EL (cell line): ENCODE results near the gene ENDOD1.
"Not testable (repeated sequence)": the region's sequence is repeated elsewhere in the genome, so short reads cannot be mapped to it uniquely, and the experiment has no call there.

Experiments used
- DNase-seq: peaks from one replicate; pipeline ENCODE4 v3.0.0-alpha.2; 2016

ENDOD1 gene, protein sequence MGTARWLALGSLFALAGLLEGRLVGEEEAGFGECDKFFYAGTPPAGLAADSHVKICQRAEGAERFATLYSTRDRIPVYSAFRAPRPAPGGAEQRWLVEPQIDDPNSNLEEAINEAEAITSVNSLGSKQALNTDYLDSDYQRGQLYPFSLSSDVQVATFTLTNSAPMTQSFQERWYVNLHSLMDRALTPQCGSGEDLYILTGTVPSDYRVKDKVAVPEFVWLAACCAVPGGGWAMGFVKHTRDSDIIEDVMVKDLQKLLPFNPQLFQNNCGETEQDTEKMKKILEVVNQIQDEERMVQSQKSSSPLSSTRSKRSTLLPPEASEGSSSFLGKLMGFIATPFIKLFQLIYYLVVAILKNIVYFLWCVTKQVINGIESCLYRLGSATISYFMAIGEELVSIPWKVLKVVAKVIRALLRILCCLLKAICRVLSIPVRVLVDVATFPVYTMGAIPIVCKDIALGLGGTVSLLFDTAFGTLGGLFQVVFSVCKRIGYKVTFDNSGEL

DNA sequence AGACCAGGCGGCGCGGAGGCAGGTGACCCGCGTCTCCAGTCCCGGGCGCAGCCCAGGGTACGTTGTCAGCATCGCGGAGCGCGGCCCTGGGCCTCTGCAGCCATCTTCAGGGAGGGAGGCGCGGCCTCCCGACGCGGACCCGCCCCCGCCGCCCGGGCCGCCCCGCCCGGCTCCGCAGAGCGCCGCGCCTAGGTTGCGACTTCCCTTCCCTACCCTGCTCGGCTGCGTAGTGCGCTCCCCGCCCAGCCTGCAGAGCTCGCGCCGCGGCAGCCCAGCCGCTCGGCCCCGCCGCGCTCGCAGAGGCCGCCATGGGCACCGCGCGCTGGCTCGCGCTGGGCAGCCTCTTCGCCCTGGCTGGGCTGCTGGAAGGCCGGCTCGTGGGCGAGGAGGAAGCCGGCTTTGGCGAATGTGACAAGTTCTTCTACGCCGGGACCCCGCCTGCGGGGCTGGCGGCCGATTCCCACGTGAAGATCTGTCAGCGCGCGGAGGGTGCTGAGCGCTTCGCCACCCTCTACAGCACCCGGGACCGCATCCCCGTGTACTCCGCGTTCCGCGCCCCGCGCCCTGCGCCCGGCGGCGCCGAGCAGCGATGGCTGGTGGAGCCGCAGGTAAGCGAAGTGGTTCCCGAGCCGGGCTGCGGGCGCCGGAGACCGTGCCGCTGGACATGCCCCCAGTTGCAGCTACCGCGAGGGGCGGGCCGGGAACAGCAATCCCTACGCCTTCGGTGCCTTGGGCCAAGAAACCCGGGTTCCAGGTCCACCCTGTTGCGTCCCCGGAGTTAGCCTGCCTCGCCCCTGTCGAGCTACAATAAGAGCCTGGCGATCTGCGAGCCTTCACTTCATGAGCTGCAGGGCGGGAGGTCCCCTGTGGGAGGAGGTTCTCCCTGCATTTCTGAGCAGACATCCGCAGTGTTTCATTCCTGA, at the start of gene ENDOD1:
Gene ENDOD1 (plus strand): TSS at position 227 of the 923 bp plus-strand sequence. CDS start 82 bp downstream, at position 309.
- DNase-seq = peak; percentile 86

DNA sequence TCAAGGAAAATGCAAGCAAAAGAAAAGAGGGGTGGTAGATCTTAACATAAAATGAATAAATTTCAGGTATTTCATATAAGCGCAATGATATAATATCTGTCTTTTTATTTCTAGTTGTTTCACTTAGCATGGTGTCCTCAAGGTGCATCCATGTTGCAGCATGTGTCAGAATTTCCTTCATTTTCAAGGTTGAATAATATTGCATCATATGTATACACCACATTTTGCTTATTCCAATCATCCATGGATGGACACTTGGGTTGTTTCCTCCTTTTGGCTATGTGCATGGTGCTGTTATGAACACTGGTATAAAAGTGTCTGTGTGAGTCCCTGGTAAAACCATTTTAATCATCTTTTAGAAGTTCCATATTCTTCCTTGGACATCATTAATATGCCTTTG, 47.4 kb upstream of the ENDOD1 start:
- no peak for DNase-seq

DNA sequence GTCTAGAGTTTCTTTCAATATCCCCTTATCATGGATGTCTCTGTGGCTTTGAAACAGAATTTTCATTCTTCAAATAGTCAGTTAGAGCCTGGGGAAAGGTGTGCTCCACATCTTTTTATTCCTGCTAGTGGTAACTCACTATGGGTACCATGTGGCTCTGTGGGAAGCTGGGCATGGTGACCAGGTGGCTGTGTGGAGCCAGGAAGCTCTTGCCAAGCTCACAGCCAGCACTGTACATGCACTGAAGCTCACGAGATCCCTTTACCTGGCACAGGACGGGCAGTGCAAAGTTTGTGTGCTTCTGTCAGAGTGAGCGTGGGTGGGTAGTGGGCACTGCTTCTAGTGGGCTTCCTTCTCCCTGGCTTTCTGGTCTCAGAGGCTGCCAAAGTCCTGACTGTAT, 46.7 kb upstream of the ENDOD1 start:
- no peak for DNase-seq

DNA sequence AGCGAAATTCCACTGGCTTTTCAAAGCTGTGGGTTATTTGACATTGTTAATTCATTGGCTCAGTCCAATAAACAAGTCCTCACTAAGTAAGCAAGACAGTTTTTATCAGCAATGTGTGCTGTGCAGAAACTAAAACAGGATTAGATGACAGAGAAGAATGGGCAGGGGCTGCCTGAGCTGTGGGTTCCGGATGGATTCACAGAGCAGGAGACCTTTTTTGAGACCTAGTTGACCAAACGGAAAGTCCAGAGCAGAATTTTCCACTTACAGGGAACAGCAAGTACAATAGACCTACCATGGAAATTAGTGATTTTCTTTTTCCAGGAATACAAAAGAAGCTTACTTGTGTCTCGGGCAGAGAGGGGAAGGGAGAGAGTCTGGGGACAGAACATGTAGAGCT, 45.6 kb upstream of the ENDOD1 start:
- no peak for DNase-seq

DNA sequence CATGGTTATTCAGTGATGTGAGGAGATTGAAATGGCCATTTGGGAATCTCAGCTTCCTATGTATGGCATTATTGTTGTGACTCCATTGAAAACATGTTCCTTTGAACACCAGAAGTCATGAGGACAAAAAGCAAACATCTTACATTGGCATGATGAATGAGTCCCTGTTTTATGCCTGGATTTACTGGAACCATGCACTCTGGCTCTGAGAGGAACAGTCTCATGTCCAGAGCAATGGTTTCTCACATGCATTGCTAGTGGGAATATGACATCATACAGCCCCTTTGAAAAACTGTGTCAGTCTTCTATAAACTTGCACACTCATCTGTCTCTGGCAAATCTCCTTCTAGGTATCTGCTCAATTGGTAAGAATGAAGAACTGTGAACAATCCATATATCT, 43.8 kb upstream of the ENDOD1 start:
- no peak for DNase-seq

DNA sequence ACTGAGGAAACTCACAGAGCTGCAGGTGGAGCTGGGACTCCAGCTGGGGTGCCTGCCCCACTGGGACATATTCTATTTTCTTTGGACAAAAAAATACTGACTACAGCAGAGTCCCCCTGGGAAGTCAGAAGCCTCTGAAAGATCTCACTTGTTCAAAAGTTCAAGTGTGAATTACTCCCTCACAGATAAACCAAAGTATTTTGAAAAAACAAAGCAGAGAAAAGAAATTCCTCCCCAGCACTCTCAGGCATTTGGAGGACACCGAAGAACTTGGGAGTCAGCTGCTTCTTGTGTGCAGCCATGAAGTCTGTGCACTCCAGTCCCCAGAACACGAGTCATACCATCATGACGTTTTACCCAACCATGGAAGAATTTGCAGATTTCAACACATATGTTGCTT, 40.5 kb upstream of the ENDOD1 start, which contains the start of gene KDM4F:
Gene KDM4F (plus strand): TSS at position 301 of the 400 bp plus-strand sequence.
- DNase-seq = not testable (repeated sequence)

DNA sequence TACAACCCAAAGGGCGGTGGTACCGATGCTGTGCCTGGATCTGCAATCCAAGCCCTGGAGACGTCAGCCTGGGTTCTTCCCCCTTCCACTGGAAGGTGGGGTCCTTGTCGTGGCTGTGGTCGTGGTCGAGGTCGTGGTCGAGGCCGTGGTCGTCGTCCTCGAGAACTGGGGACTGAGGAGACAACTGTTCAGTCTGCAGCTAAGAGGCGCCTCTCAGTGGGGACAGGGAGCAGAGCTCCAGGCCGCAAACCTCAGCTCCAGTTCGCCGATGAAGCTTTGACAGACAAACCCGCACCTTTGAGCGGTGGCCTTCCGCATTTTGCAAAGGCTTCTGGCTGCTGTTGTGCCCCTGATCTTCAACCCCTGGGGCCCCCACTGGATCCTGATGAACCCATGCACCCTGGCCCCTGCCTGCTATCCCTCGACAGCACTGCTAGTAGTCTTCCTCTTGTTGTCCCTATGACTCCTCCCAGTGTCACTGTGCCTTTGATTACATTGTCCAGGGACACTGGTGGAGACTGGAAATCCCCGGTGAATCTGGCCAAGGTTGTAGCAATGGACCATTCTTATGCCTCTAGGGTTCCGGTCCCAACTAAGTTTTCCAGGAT, 38.9 kb upstream of the ENDOD1 start:
- no peak for DNase-seq

DNA sequence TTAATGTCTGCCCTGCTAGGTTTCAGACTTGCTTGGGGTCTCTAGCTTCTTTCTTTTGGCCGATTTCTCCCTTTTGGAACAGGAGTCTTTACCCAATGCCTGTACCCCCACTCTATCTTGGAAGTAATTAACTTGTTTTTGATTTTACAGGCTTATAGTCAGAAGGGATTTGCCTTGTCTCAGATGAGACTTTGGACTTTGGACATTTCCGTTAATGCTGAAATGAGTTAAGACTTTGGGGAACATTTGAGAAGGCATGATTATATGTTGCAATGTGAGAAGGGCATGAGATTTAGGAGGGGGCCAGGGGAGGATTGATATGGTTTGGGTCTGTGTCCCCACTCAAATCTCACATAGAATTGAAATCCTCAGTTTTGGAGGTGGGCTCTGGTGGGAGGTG, 35.3 kb upstream of the ENDOD1 start:
- no peak for DNase-seq

DNA sequence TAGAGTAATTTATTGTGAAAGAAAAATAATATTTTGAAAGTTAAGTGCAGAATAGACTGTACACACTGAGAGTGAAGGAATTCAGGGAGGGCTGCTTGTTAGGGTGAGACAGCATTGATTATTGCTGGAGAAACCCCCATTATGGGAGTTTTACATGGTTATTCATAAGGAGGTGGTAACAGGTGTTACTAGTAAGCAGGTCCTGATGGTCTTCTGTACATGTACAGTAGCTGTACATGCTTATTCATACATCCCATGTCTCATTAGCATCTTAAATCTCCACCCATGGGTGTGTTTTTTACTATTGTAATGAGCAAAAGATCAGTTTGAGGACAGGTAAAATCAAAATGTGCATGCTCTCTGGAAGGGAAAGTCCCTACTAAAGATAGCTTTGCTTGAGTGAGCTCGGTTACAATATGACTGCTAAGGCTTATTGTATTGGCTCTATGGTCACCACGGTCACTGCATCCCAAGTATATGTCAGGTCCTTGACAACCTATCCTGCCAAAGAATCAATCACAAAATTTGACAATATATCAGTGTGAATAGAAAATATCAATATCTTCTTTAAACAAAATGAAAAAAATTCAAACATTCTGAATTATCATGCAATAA, 34.3 kb upstream of the ENDOD1 start:
- DNase-seq = no peak

DNA sequence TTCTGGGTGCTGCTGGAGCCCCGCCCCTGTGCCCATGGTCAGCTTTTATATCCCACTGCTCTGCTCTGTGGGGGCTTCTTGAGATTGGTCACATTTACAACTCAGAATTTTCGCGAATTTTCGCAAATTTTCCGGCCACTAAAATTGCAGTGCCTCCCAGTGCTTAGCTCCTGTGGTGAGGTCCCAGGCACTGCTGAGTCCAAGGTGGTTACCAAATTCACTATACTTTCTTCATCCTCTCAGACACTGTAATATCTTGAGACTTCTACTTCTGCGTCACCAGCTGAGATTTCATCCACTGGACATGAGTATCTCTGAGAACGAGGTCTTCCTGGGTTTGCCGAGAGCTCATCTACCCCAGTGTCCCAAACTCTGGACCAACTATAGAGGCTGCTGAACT, 31.7 kb upstream of the ENDOD1 start:
- DNase-seq = no peak

DNA sequence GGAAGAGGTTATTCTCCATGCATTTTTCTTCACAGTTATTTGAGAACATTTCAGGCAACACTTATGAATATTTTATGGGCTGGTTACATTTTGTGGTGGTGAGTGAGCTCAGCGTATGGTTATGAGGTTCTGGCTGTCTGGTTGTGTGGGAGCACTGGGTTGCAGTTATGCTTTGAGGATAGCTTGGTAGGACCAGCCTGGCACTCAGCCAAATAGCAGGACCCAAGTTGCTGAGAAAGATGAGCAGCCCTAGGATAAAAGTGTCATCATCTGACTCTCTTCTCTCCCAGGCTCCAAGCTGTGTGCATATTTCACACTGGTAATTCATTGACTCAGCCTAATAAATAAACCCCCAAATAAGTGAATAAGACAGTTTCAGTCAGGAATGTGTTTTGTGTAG, 31.0 kb upstream of the ENDOD1 start:
- DNase-seq = no peak

DNA sequence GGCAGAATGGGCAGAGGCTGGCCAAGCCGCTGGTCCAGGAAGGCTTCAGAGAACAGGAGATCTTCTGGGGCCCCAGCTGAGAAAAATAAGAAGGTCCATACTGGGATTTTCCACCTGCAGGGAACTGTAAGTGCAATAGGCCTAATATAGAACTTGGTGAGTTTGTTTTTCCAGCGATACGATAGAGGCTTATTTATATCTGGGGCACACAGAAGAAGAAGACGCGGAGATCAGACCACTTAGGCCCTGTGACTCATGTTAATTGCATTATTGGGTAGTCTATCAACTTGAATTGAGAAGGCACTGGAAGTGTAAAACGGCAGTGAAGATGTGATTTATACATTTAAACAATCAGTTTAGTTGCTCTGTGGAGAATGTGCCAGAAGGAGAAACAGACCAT, 30.6 kb upstream of the ENDOD1 start:
- no peak for DNase-seq

DNA sequence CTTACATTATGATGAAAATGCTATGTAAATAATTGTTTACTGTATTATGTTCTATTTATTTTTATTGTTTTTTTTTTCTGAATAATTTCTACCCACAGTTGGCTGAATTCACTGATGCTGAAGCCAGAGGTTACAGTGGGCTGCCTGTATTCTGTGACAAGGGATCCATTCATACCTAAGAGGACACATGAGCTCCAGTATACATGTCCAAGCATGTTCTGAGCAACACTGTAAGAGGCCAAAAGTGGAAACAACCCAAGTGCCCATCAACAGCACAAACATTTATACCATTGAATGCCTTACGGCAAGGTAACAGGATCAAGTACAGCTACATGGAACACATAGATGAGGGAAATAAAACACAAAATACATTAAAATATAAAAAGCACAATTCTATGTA, 24.3 kb upstream of the ENDOD1 start:
- DNase-seq = no peak

DNA sequence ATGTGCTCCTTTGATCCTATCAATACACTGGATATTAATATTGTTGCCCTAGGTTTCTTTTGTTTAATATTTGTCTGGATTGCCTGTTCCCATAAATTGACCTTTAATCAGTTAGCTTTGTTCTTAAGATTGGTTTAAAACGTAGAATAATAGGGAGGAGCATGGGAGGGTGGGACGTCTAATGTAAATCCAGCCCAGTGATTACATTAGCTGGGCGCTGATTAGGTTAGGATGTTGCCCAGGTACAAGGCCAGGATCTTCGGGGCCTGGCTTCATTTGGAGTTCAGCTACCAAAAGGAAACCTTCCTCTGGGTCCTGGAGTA, 23.0 kb upstream of the ENDOD1 start, which contains the start of gene SRSF8:
Gene SRSF8 (plus strand): TSS at position 204 of the 323 bp plus-strand sequence. CDS start 308 bp downstream, outside the sequence.
- no peak for DNase-seq

DNA sequence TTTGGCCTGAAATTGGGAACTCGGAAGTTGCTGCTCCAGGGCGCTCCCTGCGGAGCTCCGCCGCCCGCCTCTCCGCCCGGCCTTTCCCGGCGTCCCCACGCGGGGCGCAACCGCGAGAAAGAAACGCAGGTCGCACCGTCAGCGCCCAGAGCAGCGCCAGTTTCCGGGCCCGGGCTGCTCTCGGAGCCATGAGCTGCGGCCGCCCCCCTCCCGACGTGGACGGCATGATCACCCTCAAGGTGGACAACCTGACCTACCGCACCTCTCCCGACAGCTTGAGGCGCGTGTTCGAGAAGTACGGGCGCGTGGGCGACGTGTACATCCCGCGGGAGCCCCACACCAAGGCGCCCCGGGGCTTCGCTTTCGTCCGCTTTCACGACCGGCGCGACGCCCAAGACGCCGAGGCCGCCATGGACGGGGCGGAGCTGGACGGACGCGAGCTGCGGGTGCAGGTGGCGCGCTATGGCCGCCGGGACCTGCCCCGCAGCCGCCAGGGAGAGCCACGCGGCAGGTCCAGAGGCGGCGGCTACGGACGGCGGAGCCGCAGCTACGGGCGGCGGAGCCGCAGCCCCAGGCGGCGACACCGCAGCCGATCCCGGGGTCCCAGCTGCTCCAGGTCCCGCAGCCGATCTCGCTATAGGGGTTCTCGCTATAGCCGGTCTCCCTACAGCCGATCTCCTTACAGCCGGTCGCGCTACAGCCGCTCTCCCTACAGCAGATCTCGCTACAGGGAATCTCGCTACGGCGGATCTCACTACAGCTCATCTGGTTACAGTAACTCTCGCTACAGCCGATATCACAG, 22.4 kb upstream of the ENDOD1 start:
- peak; percentile 78 for DNase-seq

DNA sequence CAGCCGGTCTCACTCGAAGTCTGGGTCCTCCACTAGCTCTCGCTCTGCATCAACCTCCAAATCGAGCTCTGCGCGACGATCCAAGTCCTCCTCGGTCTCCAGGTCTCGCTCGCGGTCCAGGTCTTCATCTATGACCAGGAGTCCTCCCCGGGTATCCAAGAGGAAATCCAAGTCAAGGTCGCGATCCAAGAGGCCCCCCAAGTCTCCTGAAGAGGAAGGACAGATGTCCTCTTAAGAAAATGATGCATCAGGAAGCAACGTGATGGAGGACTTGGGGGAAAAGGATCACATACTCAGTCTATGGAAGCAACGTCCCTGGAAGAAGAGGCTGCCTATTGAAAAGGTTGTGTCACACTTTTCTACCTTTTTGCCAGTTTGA, 21.8 kb upstream of the ENDOD1 start:
- DNase-seq = no peak

DNA sequence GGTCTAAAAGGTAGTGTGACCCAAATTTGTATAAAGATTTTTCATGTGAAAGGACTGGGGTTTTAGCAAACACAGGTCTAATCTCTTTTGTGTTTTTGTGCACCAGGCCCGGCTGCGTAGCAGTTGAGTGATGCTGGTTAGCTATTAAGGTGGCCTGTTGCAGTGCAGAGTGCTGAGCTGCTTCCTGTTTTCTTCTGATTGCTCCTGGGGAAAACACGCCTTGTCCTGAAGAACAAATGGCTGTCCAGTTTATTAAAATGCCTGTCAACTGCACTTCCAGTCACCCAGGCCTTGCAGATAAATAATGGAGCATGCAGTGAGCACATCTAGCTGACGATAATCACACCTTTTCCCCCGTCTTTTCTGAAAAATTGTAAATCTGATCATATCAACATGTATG, 21.1 kb upstream of the ENDOD1 start:
- DNase-seq = peak; percentile 92

DNA sequence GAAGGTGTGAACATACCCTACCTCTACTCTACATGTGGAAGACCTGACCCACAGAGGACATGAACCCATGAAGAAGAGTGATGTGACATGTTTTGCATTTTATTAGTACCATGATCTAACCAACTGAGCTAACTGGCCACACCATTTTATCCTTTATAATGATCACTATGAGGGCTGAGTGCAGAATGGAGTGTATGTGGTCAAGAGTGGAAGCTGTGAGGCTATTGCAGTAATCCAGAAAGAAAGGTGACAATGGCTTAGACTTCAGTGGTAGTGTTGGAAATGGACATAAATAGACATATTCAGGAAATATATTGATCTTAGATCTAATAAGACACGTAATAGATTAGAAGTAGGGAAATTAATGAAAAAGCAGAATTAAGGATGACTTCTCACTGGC, 19.2 kb upstream of the ENDOD1 start:
- no peak for DNase-seq

DNA sequence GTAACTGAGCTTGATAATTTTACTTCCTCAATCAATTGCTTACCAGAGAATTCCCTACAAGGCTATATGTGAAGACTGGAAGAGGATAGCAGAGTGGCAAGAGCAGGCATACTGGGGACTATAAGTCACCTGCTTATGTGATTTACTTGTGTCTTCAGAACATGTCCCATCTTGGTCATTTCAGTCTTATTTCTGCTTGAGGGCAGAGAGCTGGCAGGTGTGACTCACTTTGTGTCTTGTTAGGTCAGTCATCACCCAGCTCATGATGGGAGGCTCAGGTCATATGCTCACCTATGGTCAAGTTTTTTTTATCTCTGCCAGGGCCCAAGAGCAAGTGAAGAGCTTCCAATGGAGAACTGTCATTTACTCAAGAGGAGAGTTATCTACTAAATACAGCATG, 16.7 kb upstream of the ENDOD1 start:
- DNase-seq = no peak

DNA sequence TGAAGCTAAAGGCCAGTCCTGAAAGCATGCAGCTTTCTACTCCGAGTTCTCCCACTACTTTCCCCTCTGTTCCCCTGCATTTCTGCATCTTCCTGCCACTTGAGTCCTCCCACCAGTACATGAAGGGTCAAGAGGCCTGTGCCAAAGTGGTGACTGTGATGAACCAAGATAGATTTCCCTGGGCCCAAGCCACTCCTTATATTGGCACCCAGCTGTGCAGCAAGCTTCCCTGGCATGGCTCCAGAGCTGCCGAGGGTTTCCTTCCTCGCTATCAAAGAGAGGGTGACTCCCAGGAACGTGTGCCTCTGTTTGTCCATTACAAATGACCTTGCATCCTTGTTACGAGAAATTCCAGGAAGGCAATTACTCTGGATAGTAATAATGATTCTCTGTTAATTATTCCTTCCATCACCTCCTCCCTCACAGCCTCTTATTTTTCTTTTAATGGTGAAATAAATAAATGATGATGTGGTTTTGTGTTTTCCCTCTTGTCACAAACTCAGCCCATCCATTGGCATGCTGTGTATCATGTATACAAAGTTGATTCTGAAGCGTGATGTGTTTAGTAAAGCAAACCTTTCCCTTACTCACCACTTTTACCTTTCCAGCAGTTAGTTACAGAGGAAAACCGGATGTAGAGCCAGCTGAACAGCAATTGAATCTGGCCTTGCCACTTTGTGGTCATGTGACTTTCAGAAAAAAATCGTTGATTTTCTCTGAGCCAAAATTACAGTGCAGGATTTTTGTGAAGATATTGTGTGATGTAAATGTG, 14.7 kb upstream of the ENDOD1 start:
- DNase-seq = no peak

DNA sequence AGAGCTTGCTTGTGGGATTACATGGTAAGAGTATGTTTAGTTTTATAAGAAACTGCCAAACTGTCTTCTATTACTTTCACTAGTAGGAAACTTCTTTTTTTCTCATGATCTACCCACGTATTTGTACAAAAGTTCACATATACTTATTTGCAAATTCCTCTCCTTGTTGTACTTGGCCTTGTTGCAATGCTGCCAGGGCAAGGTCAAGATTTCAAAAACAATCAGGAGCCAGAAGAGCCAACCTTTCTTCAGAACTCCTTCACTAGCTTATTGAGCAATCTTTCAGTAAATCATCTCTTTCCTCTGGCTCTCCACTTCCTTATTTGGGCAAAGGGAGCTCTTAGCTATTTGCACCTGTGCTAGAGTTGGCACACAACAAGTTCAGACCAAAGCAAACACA, 13.2 kb upstream of the ENDOD1 start:
- DNase-seq = peak; percentile 13
